ENCODE measurements around the gene FSD2. TPM values are rescaled to one million over a fixed set of nuclear protein-coding genes. Genes with fewer than 3 reads are reported as not detected.

FSD2 gene
- total RNA-seq, 2 donors from 2014 or later: not detected

GRCh38 chr15:82835391-82835917 lies 29.6 kb upstream of the FSD2 start:
- no peaks in the 10 kb centered on the region for H3K27me3 ChIP-seq (replicated peaks; ENCODE audit: insufficient read depth)
- peaks cover 8 to 18% of the 10 kb centered on the region in 2 donors for H3K4me1 ChIP-seq (ENCODE audit: control insufficient read depth in 1 of 2, low read depth in 2 of 2)
- H3K4me3 ChIP-seq: no peak overlapping the region
- TF ChIP-seq, protein P1, sequence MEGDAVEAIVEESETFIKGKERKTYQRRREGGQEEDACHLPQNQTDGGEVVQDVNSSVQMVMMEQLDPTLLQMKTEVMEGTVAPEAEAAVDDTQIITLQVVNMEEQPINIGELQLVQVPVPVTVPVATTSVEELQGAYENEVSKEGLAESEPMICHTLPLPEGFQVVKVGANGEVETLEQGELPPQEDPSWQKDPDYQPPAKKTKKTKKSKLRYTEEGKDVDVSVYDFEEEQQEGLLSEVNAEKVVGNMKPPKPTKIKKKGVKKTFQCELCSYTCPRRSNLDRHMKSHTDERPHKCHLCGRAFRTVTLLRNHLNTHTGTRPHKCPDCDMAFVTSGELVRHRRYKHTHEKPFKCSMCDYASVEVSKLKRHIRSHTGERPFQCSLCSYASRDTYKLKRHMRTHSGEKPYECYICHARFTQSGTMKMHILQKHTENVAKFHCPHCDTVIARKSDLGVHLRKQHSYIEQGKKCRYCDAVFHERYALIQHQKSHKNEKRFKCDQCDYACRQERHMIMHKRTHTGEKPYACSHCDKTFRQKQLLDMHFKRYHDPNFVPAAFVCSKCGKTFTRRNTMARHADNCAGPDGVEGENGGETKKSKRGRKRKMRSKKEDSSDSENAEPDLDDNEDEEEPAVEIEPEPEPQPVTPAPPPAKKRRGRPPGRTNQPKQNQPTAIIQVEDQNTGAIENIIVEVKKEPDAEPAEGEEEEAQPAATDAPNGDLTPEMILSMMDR (IDR thresholded peaks at IDR 0.05): no peak
- no peak overlapping the region for H3K27ac ChIP-seq
- DNase-seq (ENCODE audit: low spot score) (no peak), ATAC-seq (ENCODE audit: insufficient number of reproducible peaks, low FRiP score, low read depth) (no peak)
- no peaks in the 10 kb centered on the region for H3K9me3 ChIP-seq
- H3K36me3 ChIP-seq: peaks cover 59% of the 10 kb centered on the region

DNA sequence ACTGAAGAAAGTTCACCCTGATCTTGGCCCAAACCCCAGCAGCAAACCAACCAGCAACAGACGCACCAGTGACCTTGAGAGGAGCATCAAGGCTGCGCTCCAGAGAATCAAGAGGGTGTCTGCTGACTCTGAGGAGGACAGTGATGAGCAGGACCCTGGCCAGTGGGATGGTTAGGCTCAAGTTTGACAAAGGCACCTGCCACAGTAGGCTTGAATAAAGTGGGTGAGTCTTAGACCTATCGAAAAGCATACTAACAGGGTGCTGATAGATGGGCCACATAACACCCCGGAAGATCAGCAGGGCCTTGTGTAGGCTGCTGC lies 27.5 kb upstream of the FSD2 start:
- Histone ChIP-seq H3K9me3 (no peaks in the 10 kb centered on the region), H3K36me3 (peaks cover 72% of the 10 kb centered on the region), H3K27ac (no peak overlapping the region), H3K27me3 (replicated peaks; ENCODE audit: insufficient read depth) (no peaks in the 10 kb centered on the region), H3K4me1 (ENCODE audit: control insufficient read depth in 1 of 2, low read depth in 2 of 2) (peaks cover 8 to 18% of the 10 kb centered on the region in 2 donors), H3K4me3 (no peak overlapping the region)
- DNase-seq (ENCODE audit: low spot score) (no peak), ATAC-seq (ENCODE audit: insufficient number of reproducible peaks, low FRiP score, low read depth) (no peak)
- TF ChIP-seq, protein P1 (IDR thresholded peaks at IDR 0.05): no peak

- ATAC-seq (ENCODE audit: insufficient number of reproducible peaks, low FRiP score, low read depth): peak; percentile 63
- peak overlapping the region in 1 of 2 donors; percentile 9 for H3K27ac ChIP-seq
- no peak for DNase-seq (ENCODE audit: low spot score)
- H3K36me3 ChIP-seq: peaks cover 73% of the 10 kb centered on the region
- TF ChIP-seq, protein P1 (IDR thresholded peaks at IDR 0.05): no peak
- no peak overlapping the region for H3K4me3 ChIP-seq
- H3K4me1 ChIP-seq (ENCODE audit: control insufficient read depth in 1 of 2, low read depth in 2 of 2): peaks cover 8 to 18% of the 10 kb centered on the region in 2 donors
- no peaks in the 10 kb centered on the region for H3K9me3 ChIP-seq
- H3K27me3 ChIP-seq (replicated peaks; ENCODE audit: insufficient read depth): no peaks in the 10 kb centered on the region
Observed at GRCh38 chr15:82832601-82833361, 26.9 kb upstream of the FSD2 start.

GRCh38 chr15:82831894-82832600 lies 26.2 kb upstream of the FSD2 start:
- Histone ChIP-seq H3K4me3 (no peak overlapping the region), H3K27me3 (replicated peaks; ENCODE audit: insufficient read depth) (no peaks in the 10 kb centered on the region), H3K9me3 (no peaks in the 10 kb centered on the region), H3K27ac (no peak overlapping the region), H3K4me1 (ENCODE audit: control insufficient read depth in 1 of 2, low read depth in 2 of 2) (peaks cover 8 to 18% of the 10 kb centered on the region in 2 donors), H3K36me3 (peaks cover 70% of the 10 kb centered on the region)
- ATAC-seq (ENCODE audit: insufficient number of reproducible peaks, low FRiP score, low read depth) (no peak), DNase-seq (ENCODE audit: low spot score) (no peak)
- TF ChIP-seq, protein P1 (IDR thresholded peaks at IDR 0.05): peak; percentile 14

DNA sequence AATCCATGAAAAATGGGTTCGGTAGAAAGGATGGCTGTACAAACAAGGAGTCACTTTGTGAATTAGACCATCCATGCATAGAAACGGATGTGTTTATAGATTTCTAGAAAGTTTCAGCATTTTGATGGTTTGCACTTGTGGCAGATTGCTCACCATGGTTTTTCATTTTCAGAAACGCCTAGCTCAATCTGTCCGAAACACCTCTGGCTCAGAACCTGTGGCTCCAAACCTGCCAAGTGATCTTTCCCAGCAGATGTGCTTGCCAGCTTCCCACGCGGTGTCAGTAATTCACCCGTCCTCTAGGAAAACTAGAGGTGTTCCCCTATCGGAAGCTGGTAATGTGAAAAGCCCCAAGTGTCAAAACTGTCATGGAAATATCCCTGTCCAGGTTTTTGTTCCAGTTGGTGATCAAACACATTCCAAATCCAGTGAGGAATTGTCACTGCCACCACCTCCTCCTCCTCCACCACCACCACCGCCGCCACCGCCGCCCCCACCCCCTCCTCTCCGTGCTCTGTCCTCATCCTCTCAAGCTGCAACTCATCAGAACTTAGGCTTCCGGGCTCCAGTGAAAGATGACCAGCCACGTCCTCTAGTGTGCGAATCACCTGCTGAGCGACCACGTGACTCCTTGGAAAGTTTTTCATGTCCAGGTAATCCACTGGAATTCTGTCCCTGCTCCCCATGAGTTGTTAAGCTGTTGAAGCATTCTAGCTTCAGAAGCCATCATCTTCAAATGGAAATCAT lies 24.7 kb upstream of the FSD2 start:
- Histone ChIP-seq H3K27me3 (replicated peaks; ENCODE audit: insufficient read depth) (no peaks in the 10 kb centered on the region), H3K4me1 (ENCODE audit: control insufficient read depth in 1 of 2, low read depth in 2 of 2) (peaks cover 8 to 18% of the 10 kb centered on the region in 2 donors), H3K4me3 (no peak overlapping the region), H3K27ac (no peak overlapping the region), H3K36me3 (peaks cover 65% of the 10 kb centered on the region), H3K9me3 (no peaks in the 10 kb centered on the region)
- TF ChIP-seq, protein P1 (IDR thresholded peaks at IDR 0.05): no peak
- DNase-seq (ENCODE audit: low spot score): no peak
- no peak for ATAC-seq (ENCODE audit: insufficient number of reproducible peaks, low FRiP score, low read depth)

Data from thoracic aorta (tissue), 2 donors.